Upper lobe of right lung (tissue), 1 donor: Measurements from ENCODE around the gene CAMTA1. TPM values are rescaled to one million over a fixed set of nuclear protein-coding genes. Genes with fewer than 3 reads are reported as not detected.

Source experiments
- ATAC-seq: fragments of 200-7000 bp; cut with Tn5 transposase; one replicate; pipeline ENCODE4 v1.9.1; 2020; ENCODE audit warnings: mild to moderate bottlenecking, moderate library complexity
- DNase-seq: peaks from one replicate; pipeline ENCODE4 v3.0.0-alpha.2; 2020
- H3K27ac ChIP-seq: fragments of 200-600 bp; one replicate; pipeline ENCODE4 v1.8.0; 2022
- H3K27me3 ChIP-seq: fragments of 200-600 bp; one replicate; pipeline ENCODE4 v1.8.0; 2022; ENCODE audit warnings: mild to moderate bottlenecking
- H3K36me3 ChIP-seq: fragments of 200-600 bp; one replicate; pipeline ENCODE4 v1.8.0; 2022
- H3K4me1 ChIP-seq: fragments of 200-600 bp; one replicate; pipeline ENCODE4 v1.8.0; 2022
- H3K4me3 ChIP-seq: fragments of 200-600 bp; one replicate; pipeline ENCODE4 v1.8.0; 2022; ENCODE audit warnings: mild to moderate bottlenecking
- H3K9me3 ChIP-seq: fragments of 200-600 bp; one replicate; pipeline ENCODE4 v1.8.0; 2022
- CTCF ChIP-seq: fragments of 200-600 bp; IDR thresholded peaks from one replicate; pipeline ENCODE4 v1.8.0; 2022; ENCODE audit warnings: antibody characterized with exemption
- intact Hi-C: fragments of 100-400 bp; cut with DNase I; formaldehyde crosslinking; loops from one replicate; pipeline ENCODE4 v1.11.0; 2022
- total RNA-seq: library from RNA; stranded (reverse); fragmentation: NEBNext Ultra II Directional; extraction: Animal tissue kit (Norgen Biotek cat#: 25700); gene quantifications from one replicate; pipeline ENCODE4 v1.2.1, GENCODE V29; 2021
- donor health status: DM: no; HTN: yes; CAD: no; lungs with severe emphysema.

Gene CAMTA1
- total RNA-seq, 1 donor from 2014 or later = 63.4 TPM

- no peak overlapping the region for H3K27ac ChIP-seq
- H3K27me3 ChIP-seq = peaks cover 8% of the 10 kb centered on the region
- ATAC-seq (no peak), DNase-seq (no peak)
- no peaks in the 10 kb centered on the region for H3K36me3 ChIP-seq
- no peaks in the 10 kb centered on the region for H3K9me3 ChIP-seq
- H3K4me1 ChIP-seq = no peaks in the 10 kb centered on the region
- TF ChIP-seq CTCF = no peak
- H3K4me3 ChIP-seq = no peak overlapping the region
- intact Hi-C loops = no loop called here
Measured at GRCh38 chr1:7225711-7226505, 440.7 kb downstream of the CAMTA1 start.

- intact Hi-C loops = no loop called here
- Histone ChIP-seq H3K36me3 (no peaks in the 10 kb centered on the region), H3K9me3 (no peaks in the 10 kb centered on the region), H3K4me3 (no peak overlapping the region), H3K27me3 (peaks cover 8% of the 10 kb centered on the region), H3K27ac (no peak overlapping the region), H3K4me1 (no peaks in the 10 kb centered on the region)
- ATAC-seq = no peak
- DNase-seq = no peak
- TF ChIP-seq CTCF = no peak
Measured at GRCh38 chr1:7227654-7228053, 442.4 kb downstream of the CAMTA1 start.

- Histone ChIP-seq H3K4me3 (no peak overlapping the region), H3K9me3 (no peaks in the 10 kb centered on the region), H3K27me3 (peaks cover 8% of the 10 kb centered on the region), H3K27ac (no peak overlapping the region), H3K4me1 (no peaks in the 10 kb centered on the region), H3K36me3 (no peaks in the 10 kb centered on the region)
- ATAC-seq = no peak
- intact Hi-C loops = no loop called here
- no peak for TF ChIP-seq CTCF
- DNase-seq = no peak
Measured at GRCh38 chr1:7228252-7228961, 443.2 kb downstream of the CAMTA1 start.

GRCh38 chr1:7229186-7229585 lies 443.9 kb downstream of the CAMTA1 start:
- no peaks in the 10 kb centered on the region for H3K9me3 ChIP-seq
- intact Hi-C loops = no loop called here
- H3K36me3 ChIP-seq = no peaks in the 10 kb centered on the region
- H3K4me3 ChIP-seq = no peak overlapping the region
- no peak for TF ChIP-seq CTCF
- peaks cover 8% of the 10 kb centered on the region for H3K27me3 ChIP-seq
- H3K4me1 ChIP-seq = no peaks in the 10 kb centered on the region
- no peak for DNase-seq
- no peak for ATAC-seq
- H3K27ac ChIP-seq = no peak overlapping the region

- Histone ChIP-seq H3K4me3 (no peak overlapping the region), H3K36me3 (no peaks in the 10 kb centered on the region), H3K27ac (no peak overlapping the region), H3K27me3 (peaks cover 8% of the 10 kb centered on the region), H3K9me3 (no peaks in the 10 kb centered on the region), H3K4me1 (no peaks in the 10 kb centered on the region)
- TF ChIP-seq CTCF = no peak
- DNase-seq = no peak
- intact Hi-C loops = no loop called here
- no peak for ATAC-seq
Measured at GRCh38 chr1:7229696-7230631, 444.7 kb downstream of the CAMTA1 start.
